Activated T-helper 1 cell treated with anti-CD3 and anti-CD28 coated beads, Interleukin-2, amount 50 U/mL, for 16 hours (primary cell): ENCODE data around the gene OXER1.

ENCODE experiments used
- DNase-seq, 2 donors: peaks; one replicate each; pipeline ENCODE4 v3.0.0-alpha.2; 2020; ENCODE audit warnings: low read depth in 1 of 2, low spot score in 1 of 2

The OXER1 gene

DNA sequence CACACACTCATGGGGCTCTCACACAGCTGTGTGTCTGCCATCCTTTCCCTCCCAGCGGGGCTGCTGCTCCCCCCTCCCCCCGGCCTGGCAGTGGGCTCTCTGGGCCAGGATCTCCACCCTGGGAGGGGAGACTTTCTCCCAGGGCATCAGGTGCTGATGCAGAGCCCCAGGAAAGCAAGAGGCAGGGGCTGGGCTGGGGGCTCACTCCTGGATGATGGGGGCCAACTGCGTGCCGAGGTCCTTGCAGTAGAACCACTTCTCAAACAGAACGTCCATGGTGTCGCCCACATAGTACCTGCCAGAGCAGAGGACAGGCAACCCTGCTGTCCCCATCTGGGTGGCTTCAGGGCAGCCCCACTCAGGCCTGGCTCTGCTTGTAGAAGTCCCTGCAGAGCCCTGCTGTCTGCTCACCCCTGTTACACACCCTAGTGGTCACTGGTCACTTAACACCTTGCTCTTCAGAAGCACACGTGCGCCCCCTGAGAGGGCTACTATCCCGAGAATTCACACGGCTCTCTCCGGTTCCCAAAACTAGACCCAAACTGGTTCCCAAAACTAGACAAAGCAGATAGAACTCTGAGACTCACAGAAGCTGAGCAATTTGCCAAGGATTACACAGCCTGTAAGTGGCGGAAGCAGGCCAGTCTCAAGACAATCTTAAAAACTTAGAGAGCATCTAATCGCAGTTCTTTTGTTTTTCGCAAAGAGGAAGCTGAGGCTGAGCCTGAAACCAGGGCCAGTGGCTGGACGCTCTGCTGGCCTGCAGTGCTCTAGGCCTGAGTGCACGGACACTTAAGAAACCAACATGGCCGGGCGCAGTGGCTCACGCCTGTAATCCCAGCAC lies 6.6 kb upstream of the OXER1 start:
- no peak for DNase-seq

- DNase-seq = no peak
Measured at GRCh38 chr2:42769583-42770287, 5.8 kb upstream of the OXER1 start.

DNA sequence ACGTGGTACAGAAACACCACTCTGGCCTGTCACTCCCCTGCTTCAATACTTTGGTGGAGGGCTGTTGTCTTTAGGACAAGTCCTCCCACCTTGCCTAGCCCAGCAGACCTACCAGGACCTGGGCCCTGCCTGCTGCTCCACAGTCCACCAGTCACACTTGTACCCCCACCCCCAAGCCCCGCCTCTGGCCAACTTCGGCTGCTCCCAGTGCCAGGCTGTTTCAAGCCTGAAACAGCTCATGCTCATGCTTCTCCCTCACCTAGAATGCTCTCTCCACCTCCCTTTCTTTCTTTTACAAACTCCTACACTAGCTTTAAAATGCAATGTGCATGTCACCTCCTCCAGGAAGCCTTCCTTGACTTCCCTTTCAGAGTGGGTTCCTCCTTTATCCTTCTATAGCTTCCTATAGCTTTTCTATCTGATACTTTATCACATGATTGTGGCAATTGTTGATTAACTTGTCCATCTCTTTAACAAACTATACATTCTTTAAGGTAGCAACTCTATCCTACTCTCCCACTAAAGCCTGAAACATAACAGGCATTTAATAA lies 4.8 kb upstream of the OXER1 start:
- no peak for DNase-seq

- no peak for DNase-seq
Measured at GRCh38 chr2:42767899-42768705, 4.2 kb upstream of the OXER1 start.

DNA sequence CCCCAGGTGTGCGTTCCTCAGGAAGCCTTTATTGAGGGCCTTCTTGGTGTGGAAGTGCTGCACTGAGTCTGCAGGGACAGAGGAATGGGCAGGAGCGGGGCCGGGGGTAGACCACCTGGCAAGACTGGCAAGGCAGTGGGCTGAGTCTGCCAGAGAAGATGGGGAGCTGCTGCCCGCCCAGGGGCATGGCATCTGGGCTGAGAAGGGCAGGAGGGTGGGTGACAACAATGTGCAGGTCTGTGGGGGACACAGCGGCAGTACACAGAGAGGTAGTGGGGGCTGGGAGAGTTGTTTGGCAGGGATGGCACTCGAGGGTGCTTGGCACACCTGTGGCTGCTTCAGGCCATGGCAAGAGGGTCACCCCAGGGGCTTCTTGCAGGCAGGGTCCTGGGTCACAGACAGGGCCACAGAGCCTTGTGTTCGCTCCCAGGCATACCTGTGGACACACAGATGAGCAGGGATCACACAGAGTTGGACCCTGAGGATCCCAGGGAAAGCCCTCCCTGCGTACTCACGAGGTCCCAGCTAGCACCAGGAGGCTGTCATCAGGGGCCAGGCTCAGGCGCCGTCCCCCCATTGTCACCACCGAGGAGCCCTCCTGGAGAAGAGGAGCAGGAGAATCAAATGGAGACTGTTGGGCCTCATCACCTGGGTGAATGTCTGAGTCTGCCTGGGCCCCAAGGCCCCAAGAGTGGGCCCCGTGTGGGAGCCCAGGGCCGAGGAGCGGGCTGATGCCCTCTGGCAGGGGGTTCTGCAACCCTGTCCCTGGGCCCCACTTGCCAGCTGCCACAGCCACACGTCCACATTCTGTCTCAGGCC lies 3.4 kb upstream of the OXER1 start:
- DNase-seq = no peak

- DNase-seq = no peak
Measured at GRCh38 chr2:42765686-42766085, 1.8 kb upstream of the OXER1 start.

DNA sequence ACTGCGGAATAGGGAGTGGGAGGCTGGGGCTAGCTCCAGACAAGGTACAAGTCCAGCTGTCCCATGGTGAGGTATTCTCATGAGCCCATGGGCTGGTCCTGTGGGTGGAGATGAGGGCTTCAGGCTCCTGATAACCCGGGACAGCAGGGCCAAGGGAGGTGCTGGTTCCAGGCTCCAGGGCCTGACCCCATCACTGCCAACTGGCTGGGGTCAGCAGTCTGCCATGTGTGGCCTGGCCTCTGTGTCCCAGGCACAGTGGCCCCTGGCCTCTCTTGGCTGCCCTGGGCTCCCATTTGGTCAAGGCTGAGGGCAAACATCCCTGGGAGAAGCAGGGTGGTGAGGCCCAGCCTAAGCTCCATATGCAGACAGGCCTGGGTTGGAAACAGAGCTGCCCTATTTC lies 966 bp upstream of the OXER1 start:
- no peak for DNase-seq

DNA sequence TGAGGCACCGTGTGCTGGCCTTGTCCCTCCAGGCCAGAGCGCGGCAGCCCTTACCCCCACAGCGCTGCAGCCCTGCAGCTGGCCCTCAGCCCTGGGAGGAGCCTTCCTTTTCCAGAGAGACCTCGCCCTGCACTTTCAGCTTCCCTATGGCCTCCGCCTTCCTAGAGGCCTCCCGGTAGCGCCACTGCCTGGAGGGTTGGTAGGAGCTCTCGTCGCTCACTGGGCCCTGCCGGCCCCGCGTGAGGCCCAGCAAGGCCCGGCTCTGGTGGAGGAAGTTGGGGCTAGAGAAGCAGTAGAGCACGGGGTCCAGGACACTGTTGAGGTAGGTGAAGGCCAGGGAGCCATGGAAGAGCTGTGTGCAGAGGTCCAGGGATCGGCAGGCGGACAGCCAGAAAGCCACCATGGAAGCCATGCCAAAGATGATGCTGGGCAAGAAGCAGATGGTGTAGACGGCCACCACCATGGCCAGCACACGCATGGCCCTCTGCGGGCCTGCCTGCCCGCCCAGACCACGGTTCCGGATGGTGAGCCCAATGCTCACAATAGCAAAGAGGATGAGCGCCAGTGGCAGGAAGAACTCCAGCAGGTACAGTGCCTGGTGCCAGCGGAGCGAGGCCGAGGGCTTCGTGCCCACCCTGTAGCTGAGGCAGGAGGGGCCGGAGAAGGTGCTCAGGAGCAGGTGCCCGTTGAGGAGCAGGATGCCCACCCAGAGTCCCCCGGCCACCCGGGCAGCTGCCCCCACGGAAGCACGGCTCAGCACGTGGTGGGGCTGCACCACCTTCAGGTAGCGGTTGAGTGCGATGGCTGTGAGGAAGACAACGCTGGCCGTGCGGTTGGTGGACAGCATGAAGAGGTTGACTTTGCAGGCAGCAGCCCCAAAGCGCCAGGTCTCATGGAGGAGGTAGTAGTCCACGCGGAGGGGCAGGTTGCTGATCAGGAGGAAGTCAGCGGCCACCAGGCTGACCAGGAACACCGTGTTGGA lies 821 bp downstream of the OXER1 start:
- no peak for DNase-seq

DNA sequence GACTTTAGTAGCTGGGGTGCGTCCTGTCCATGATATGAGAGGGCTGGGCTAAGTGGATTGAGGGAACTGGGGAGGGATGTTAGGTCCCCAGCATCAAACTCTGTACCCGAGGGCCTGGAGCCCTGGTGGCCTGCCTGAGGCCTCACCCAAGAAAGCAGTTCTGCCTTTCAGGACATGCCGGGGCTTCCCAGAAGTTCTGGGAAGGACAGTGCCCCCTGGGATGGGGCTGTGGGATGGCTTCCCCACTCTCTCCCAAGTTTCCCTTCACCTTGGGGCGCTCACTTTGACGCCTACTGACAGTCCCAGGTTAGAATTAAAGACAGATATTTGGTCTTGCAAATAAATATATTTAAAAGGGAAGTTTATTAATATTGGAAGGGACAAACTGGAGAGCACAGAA lies 1.8 kb downstream of the OXER1 start:
- no peak for DNase-seq

GRCh38 chr2:42761554-42761953 lies 2.4 kb downstream of the OXER1 start:
- DNase-seq = no peak

- DNase-seq = no peak
Measured at GRCh38 chr2:42758751-42759150, 5.2 kb downstream of the OXER1 start.

GRCh38 chr2:42757981-42758740 lies 5.8 kb downstream of the OXER1 start:
- no peak for DNase-seq

DNA sequence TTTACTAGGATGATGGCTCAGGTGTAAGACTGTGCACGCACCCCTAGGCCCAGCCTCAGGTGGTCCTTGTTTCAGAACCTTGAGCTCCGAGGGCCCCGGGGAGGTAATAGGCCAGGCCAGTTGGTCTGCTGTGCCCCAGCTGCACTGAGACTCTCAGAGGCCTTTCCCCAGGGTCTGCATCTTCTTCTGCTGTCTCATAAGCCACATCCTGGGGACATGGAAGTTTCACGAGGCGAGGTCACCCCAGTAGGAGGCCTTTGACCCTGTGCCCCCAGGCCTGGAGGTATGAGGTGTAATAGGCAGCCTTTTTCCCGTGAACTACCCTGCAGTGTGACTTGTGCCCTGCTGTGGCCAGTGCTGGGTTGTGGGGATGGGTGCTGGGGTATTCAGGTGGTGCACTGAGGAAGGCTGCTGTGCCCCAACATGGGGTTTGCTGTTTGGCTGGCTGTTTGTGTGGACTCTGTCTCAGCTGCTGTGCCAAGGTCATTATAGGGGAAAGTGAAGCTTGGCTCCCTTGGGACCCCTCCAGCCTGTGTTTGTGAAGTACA lies 6.9 kb downstream of the OXER1 start:
- DNase-seq = no peak

- no peak for DNase-seq
Measured at GRCh38 chr2:42756150-42756775, 7.7 kb downstream of the OXER1 start.

- DNase-seq = no peak
Measured at GRCh38 chr2:42755191-42755880, 8.6 kb downstream of the OXER1 start.

GRCh38 chr2:42754776-42755140 lies 9.2 kb downstream of the OXER1 start:
- DNase-seq = no peak

GRCh38 chr2:42754021-42754775 lies 9.7 kb downstream of the OXER1 start:
- no peak for DNase-seq
